Caco-2 (cell line): ENCODE results near the gene ZBTB43. TPM values are rescaled to one million over a fixed set of nuclear protein-coding genes. Genes with fewer than 3 reads are reported as not detected.

Experiments used
- BruUV-seq: library from RNA; stranded (reverse); fragments of 400-500 nt; replicated peaks from 2 replicates; lab custom pipeline; 2021; lab: Mats Ljungman, UMichigan
- CTCF ChIA-PET: fragments of 300-600 bp; sonication (Branson Sonifier 250); formaldehyde crosslinking; loops from one replicate; lab custom pipeline; 2022; ENCODE audit warnings: antibody characterized with exemption; lab: Charles Lee
- POLR2A ChIA-PET: fragments of 300-600 bp; sonication (Branson Sonifier 250); formaldehyde crosslinking; loops from one replicate; lab custom pipeline; 2022; ENCODE audit warnings: antibody characterized with exemption; lab: Charles Lee
- DNase-seq, 2 experiments: peaks; one replicate each; pipeline versions ENCODE4 v3.0.0 to v3.0.0-alpha.2; 2020 to 2022
- H3K27me3 ChIP-seq: replicated peaks from 2 replicates; pipeline ENCODE4 v1.6.0; 2011; ENCODE audit warnings: low read length; ENCODE audit not compliant: control insufficient read depth, insufficient read depth
- H3K36me3 ChIP-seq: 2 replicates; pipeline ENCODE4 v1.5.1; 2011; ENCODE audit warnings: low read length; ENCODE audit not compliant: control insufficient read depth, insufficient read depth
- H3K4me1 ChIP-seq: fragments of 250-450 bp; sonication (Bioruptor Pico); 2 replicates; pipeline ENCODE4 v1.5.1; 2020; ENCODE audit warnings: mild to moderate bottlenecking
- H3K4me3 ChIP-seq: 2 replicates; pipeline ENCODE4 v1.5.1; 2011; ENCODE audit warnings: low read depth, mild to moderate bottlenecking, control low read depth, low read length
- H3K9me3 ChIP-seq: fragments of 250-450 bp; sonication (Bioruptor Pico); 2 replicates; pipeline ENCODE4 v1.5.1; 2020; ENCODE audit warnings: mild to moderate bottlenecking, moderate library complexity
- H3K27ac Mint-ChIP-seq: one replicate; pipeline ENCODE4 v1.8.0; 2022; ENCODE audit warnings: mixed read lengths; ENCODE audit not compliant: unreplicated experiment
- H3K27me3 Mint-ChIP-seq: one replicate; pipeline ENCODE4 v1.8.0; 2022; ENCODE audit warnings: mixed read lengths; ENCODE audit not compliant: insufficient read depth, unreplicated experiment
- H3K36me3 Mint-ChIP-seq: one replicate; pipeline ENCODE4 v1.8.0; 2022; ENCODE audit warnings: mild to moderate bottlenecking, mixed read lengths; ENCODE audit not compliant: insufficient read depth, unreplicated experiment
- H3K4me1 Mint-ChIP-seq: one replicate; pipeline ENCODE4 v1.8.0; 2022; ENCODE audit warnings: low read depth, mixed read lengths; ENCODE audit not compliant: unreplicated experiment
- H3K4me3 Mint-ChIP-seq: one replicate; pipeline ENCODE4 v1.8.0; 2022; ENCODE audit warnings: mild to moderate bottlenecking, moderate library complexity, mixed read lengths; ENCODE audit not compliant: unreplicated experiment
- H3K9me3 Mint-ChIP-seq: one replicate; pipeline ENCODE4 v1.8.0; 2022; ENCODE audit warnings: mixed read lengths; ENCODE audit not compliant: unreplicated experiment
- intact Hi-C: fragments of 100-400 bp; cut with micrococcal nuclease; formaldehyde crosslinking; loops from one replicate; pipeline ENCODE4 v1.10.0; 2022; ENCODE audit not compliant: unreplicated experiment
- total RNA-seq: library from RNA; stranded (reverse); gene quantifications from 2 replicates; pipeline ENCODE4 v1.2.3, GENCODE V29; 2022
- TF ChIP-seq, protein P1 (sequence below), 2 experiments: fragments of 200-600 bp in 1 of 2; IDR thresholded peaks; 1 replicate in 1 of 2; 2 replicates in 1 of 2; pipeline versions ENCODE4 v1.5.1 to v1.8.0; 2011 to 2022; ENCODE audit warnings: antibody characterized with exemption in 1 of 2, control low read depth in 1 of 2, inconsistent platforms in 1 of 2, low read depth in 1 of 2, low read length in 1 of 2, mild to moderate bottlenecking in 1 of 2, moderate library complexity in 1 of 2; ENCODE audit not compliant: insufficient read depth in 1 of 2, severe bottlenecking in 1 of 2, unreplicated experiment in 1 of 2

The ZBTB43 gene
- total RNA-seq, 1 experiment from 2014 or later: 18.5 TPM

DNA sequence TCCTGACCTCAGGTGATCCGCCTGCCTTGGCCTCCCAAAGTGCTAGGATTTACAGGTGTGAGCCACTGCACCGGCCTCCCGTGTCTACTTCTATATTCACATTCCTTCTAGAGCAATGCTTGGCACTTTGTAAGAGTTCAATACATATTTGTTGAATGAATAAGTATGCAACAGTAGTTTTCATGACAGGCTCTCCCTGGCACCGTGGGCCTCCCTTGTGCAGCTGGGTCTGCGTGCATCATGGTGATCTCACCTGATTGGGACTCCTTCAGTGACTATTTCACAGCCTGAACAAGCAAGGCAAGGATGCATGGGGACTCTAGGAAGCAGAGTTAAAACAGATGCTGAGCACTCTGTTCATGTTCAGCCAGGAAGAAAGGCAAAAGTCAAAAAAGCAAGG lies 48.8 kb downstream of the ZBTB43 start:
- Mint-ChIP-seq H3K36me3 (no peaks in the 10 kb centered on the region), H3K9me3 (no peaks in the 10 kb centered on the region), H3K27me3 (no peaks in the 10 kb centered on the region), H3K27ac (no peak overlapping the region), H3K4me1 (no peaks in the 10 kb centered on the region), H3K4me3 (no peak overlapping the region)
- no peak for DNase-seq
- no peaks in the 10 kb centered on the region for H3K9me3 ChIP-seq
- intact Hi-C loops: no loop called here
- no peaks in the 10 kb centered on the region for H3K36me3 ChIP-seq
- BruUV-seq: no TSS peak
- no peak overlapping the region for H3K4me3 ChIP-seq
- H3K27me3 ChIP-seq: no peaks in the 10 kb centered on the region; the same call in 1 of the 2 replicates
- POLR2A ChIA-PET: no interaction called here
- no peaks in the 10 kb centered on the region for H3K4me1 ChIP-seq
- TF ChIP-seq, protein P1, sequence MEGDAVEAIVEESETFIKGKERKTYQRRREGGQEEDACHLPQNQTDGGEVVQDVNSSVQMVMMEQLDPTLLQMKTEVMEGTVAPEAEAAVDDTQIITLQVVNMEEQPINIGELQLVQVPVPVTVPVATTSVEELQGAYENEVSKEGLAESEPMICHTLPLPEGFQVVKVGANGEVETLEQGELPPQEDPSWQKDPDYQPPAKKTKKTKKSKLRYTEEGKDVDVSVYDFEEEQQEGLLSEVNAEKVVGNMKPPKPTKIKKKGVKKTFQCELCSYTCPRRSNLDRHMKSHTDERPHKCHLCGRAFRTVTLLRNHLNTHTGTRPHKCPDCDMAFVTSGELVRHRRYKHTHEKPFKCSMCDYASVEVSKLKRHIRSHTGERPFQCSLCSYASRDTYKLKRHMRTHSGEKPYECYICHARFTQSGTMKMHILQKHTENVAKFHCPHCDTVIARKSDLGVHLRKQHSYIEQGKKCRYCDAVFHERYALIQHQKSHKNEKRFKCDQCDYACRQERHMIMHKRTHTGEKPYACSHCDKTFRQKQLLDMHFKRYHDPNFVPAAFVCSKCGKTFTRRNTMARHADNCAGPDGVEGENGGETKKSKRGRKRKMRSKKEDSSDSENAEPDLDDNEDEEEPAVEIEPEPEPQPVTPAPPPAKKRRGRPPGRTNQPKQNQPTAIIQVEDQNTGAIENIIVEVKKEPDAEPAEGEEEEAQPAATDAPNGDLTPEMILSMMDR (IDR thresholded peaks at IDR 0.05; ENCODE audit: insufficient read depth in 1 of 2, low read depth in 1 of 2, low read length in 1 of 2, severe bottlenecking in 1 of 2, unreplicated experiment in 1 of 2): no peak
- CTCF ChIA-PET: no interaction called here

DNA sequence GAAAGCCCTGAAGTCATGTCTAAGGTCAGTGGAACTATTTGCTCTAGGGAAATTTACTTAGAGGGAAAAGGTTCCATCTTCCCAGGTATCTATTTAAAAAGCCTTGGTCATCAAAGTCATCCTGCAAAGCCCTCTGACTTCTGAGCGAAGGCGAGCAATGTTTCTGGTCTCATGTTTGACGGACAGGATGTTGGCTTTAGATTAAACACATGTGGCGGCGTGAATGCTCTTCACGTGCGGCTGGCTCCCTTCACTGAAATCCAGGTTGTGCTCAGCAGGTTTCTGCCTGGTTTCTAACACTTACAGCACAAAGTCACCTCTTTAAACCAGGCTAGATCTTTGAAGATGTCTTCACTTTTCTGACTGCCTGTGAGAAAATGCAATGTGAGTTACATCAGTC lies 49.9 kb downstream of the ZBTB43 start:
- TF ChIP-seq, protein P1 (IDR thresholded peaks at IDR 0.05; ENCODE audit: insufficient read depth in 1 of 2, low read depth in 1 of 2, low read length in 1 of 2, severe bottlenecking in 1 of 2, unreplicated experiment in 1 of 2): no peak
- Mint-ChIP-seq H3K36me3 (no peaks in the 10 kb centered on the region), H3K9me3 (no peaks in the 10 kb centered on the region), H3K27me3 (no peaks in the 10 kb centered on the region), H3K27ac (no peak overlapping the region), H3K4me1 (no peaks in the 10 kb centered on the region), H3K4me3 (no peak overlapping the region)
- DNase-seq: no peak
- intact Hi-C loops: no loop called here
- Histone ChIP-seq H3K36me3 (no peaks in the 10 kb centered on the region), H3K9me3 (no peaks in the 10 kb centered on the region), H3K4me3 (no peak overlapping the region), H3K4me1 (no peaks in the 10 kb centered on the region), H3K27me3 (no peaks in the 10 kb centered on the region; the same call in 1 of the 2 replicates)
- ChIA-PET CTCF (no interaction called here), POLR2A (no interaction called here)
- no TSS peak for BruUV-seq

GRCh38 chr9:126856326-126856877 lies 51.6 kb downstream of the ZBTB43 start:
- ChIA-PET CTCF (no interaction called here), POLR2A (no interaction called here)
- Mint-ChIP-seq H3K4me3 (no peak overlapping the region), H3K4me1 (peaks cover 2% of the 10 kb centered on the region), H3K36me3 (no peaks in the 10 kb centered on the region), H3K27ac (no peak overlapping the region), H3K27me3 (no peaks in the 10 kb centered on the region), H3K9me3 (no peaks in the 10 kb centered on the region)
- Histone ChIP-seq H3K27me3 (no peaks in the 10 kb centered on the region; the same call in 1 of the 2 replicates), H3K4me3 (no peak overlapping the region), H3K4me1 (no peaks in the 10 kb centered on the region), H3K9me3 (no peaks in the 10 kb centered on the region), H3K36me3 (no peaks in the 10 kb centered on the region)
- intact Hi-C loops: no loop called here
- TF ChIP-seq, protein P1 (IDR thresholded peaks at IDR 0.05; ENCODE audit: insufficient read depth in 1 of 2, low read depth in 1 of 2, low read length in 1 of 2, severe bottlenecking in 1 of 2, unreplicated experiment in 1 of 2): no peak
- BruUV-seq: no TSS peak
- DNase-seq: no peak
